Measurements from ENCODE around the gene SGIP1.

- TF ChIP-seq EZH2phosphoT487 (IDR thresholded peaks at IDR 0.05) = no peak
- TF ChIP-seq, protein P1, sequence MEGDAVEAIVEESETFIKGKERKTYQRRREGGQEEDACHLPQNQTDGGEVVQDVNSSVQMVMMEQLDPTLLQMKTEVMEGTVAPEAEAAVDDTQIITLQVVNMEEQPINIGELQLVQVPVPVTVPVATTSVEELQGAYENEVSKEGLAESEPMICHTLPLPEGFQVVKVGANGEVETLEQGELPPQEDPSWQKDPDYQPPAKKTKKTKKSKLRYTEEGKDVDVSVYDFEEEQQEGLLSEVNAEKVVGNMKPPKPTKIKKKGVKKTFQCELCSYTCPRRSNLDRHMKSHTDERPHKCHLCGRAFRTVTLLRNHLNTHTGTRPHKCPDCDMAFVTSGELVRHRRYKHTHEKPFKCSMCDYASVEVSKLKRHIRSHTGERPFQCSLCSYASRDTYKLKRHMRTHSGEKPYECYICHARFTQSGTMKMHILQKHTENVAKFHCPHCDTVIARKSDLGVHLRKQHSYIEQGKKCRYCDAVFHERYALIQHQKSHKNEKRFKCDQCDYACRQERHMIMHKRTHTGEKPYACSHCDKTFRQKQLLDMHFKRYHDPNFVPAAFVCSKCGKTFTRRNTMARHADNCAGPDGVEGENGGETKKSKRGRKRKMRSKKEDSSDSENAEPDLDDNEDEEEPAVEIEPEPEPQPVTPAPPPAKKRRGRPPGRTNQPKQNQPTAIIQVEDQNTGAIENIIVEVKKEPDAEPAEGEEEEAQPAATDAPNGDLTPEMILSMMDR (IDR thresholded peaks at IDR 0.05) = no peak
These were observed 65.4 kb downstream of the SGIP1 start for GRCh38 chr1:66599346-66599745.

Data from neural progenitor cell (in vitro differentiated cells).